ENCODE data around the gene RBP2. TPM values are rescaled to one million over a fixed set of nuclear protein-coding genes. Genes with fewer than 3 reads are reported as not detected.

RBP2 gene
- total and polyA plus RNA-seq, 2 donors (not counting 3 experiments of a cell fraction or from before 2014, with no cell fraction given), result not detected

GRCh38 chr3:139441656-139442055, 34.7 kb downstream of the RBP2 start:
- Histone ChIP-seq H3K4me1 (ENCODE audit: control insufficient read depth, extremely low read depth, insufficient read depth, low read length) (no peaks in the 10 kb centered on the region), H4K20me1 (replicated peaks; ENCODE audit: control insufficient read depth, extremely low read depth, insufficient read depth, low read length) (no peaks in the 10 kb centered on the region), H3K4me2 (ENCODE audit: insufficient read depth, low read length) (no peak overlapping the region), H2AFZ (ENCODE audit: low read depth, low read length) (no peak overlapping the region), H3K9me3 (replicated peaks; ENCODE audit: control insufficient read depth, insufficient read depth, low read length) (no peaks in the 10 kb centered on the region), H3K36me3 (ENCODE audit: control insufficient read depth in 2 of 2, extremely low read depth in 1 of 2, insufficient read depth in 2 of 2, low read length in 2 of 2) (no peaks in the 10 kb centered on the region), H3K4me3 (replicated peaks in 1 of 3; ENCODE audit: insufficient read depth in 1 of 3, low read depth in 1 of 3, low read length in 3 of 3) (no peak overlapping the region), H3K27ac (ENCODE audit: insufficient read depth, low read depth, low read length) (no peak overlapping the region), H3K79me2 (ENCODE audit: control insufficient read depth, insufficient read depth, low read length) (no peaks in the 10 kb centered on the region), H3K9me1 (replicated peaks; ENCODE audit: control insufficient read depth, extremely low read depth, insufficient read depth, low read length) (no peaks in the 10 kb centered on the region), H3K9ac (replicated peaks; ENCODE audit: extremely low read depth, insufficient read depth, low read length) (no peak overlapping the region), H3K27me3 (ENCODE audit: control insufficient read depth in 2 of 2, insufficient read depth in 2 of 2, low read length in 2 of 2) (no peaks in the 10 kb centered on the region)
- TF ChIP-seq POLR2A (IDR thresholded peaks at IDR 0.05; ENCODE audit: low read depth, low read length), result no peak
- no peak for TF ChIP-seq MAX (IDR thresholded peaks at IDR 0.05; ENCODE audit: insufficient read depth, insufficient read length)
- no peak for TF ChIP-seq EZH2 (IDR thresholded peaks at IDR 0.05; ENCODE audit: borderline replicate concordance, low read depth, low read length, severe bottlenecking)
- no peak for FAIRE-seq
- no peak for DNase-seq (ENCODE audit: low read depth, low spot score)
- BruUV-seq (replicated peaks), result no TSS peak
- intact Hi-C loops (cut with micrococcal nuclease), result no loop called here
- dilution Hi-C loops (cut with MboI; ENCODE audit: extremely low pct_ligation_motif_present, low sequenced_read_pairs), result no loop called here
- POLR2A ChIA-PET, result no interaction called here
- CTCF ChIA-PET, result interaction anchor here (1.4 kb wide), 1 partner anchor 14 kb away, joined by 5 read pairs; no protein-coding TSS in a partner anchor

GRCh38 chr3:139440639-139441556, 35.4 kb downstream of the RBP2 start:
- no peaks in the 10 kb centered on the region for H3K9me3 ChIP-seq (replicated peaks; ENCODE audit: control insufficient read depth, insufficient read depth, low read length)
- TF ChIP-seq EZH2 (IDR thresholded peaks at IDR 0.05; ENCODE audit: borderline replicate concordance, low read depth, low read length, severe bottlenecking) (no peak), FOS (IDR thresholded peaks at IDR 0.05; ENCODE audit: borderline replicate concordance, insufficient read depth, low read length) (no peak), CTCF (IDR thresholded peaks at IDR 0.05; ENCODE audit: extremely low read depth in 1 of 2, insufficient read depth in 1 of 2, low read depth in 1 of 2, low read length in 2 of 2) (no peak), POLR2AphosphoS5 (IDR thresholded peaks at IDR 0.05; ENCODE audit: insufficient read depth, low read depth, low read length) (no peak), MAX (IDR thresholded peaks at IDR 0.05; ENCODE audit: insufficient read depth, insufficient read length) (no peak), POLR2A (IDR thresholded peaks at IDR 0.05; ENCODE audit: low read depth, low read length) (no peak), GATA2 (IDR thresholded peaks at IDR 0.05; ENCODE audit: insufficient read depth, insufficient read length, low read depth, low read length) (no peak), JUN (IDR thresholded peaks at IDR 0.05; ENCODE audit: borderline replicate concordance, insufficient read depth, insufficient read length, low read depth) (no peak), MYC (IDR thresholded peaks at IDR 0.05; ENCODE audit: low read depth, low read length) (no peak)
- no peaks in the 10 kb centered on the region for H3K79me2 ChIP-seq (ENCODE audit: control insufficient read depth, insufficient read depth, low read length)
- dilution Hi-C loops (cut with MboI; ENCODE audit: extremely low pct_ligation_motif_present, low sequenced_read_pairs) (no loop called here), intact Hi-C loops (cut with micrococcal nuclease) (no loop called here)
- FAIRE-seq, result no peak
- DNase-seq (ENCODE audit: low read depth, low spot score), result no peak
- H2AFZ ChIP-seq (ENCODE audit: low read depth, low read length), result no peak overlapping the region
- no peak overlapping the region for H3K27ac ChIP-seq (ENCODE audit: insufficient read depth, low read depth, low read length)
- H3K4me2 ChIP-seq (ENCODE audit: insufficient read depth, low read length), result no peak overlapping the region
- H3K36me3 ChIP-seq (ENCODE audit: control insufficient read depth in 2 of 2, extremely low read depth in 1 of 2, insufficient read depth in 2 of 2, low read length in 2 of 2), result no peaks in the 10 kb centered on the region
- no peak overlapping the region for H3K9ac ChIP-seq (replicated peaks; ENCODE audit: extremely low read depth, insufficient read depth, low read length)
- BruUV-seq (replicated peaks), result no TSS peak
- CTCF ChIA-PET, result interaction anchor here (1.4 kb wide), 1 partner anchor 13 kb away, joined by 5 read pairs; no protein-coding TSS in a partner anchor
- no peaks in the 10 kb centered on the region for H3K4me1 ChIP-seq (ENCODE audit: control insufficient read depth, extremely low read depth, insufficient read depth, low read length)
- H3K27me3 ChIP-seq (ENCODE audit: control insufficient read depth in 2 of 2, insufficient read depth in 2 of 2, low read length in 2 of 2), result no peaks in the 10 kb centered on the region
- H4K20me1 ChIP-seq (replicated peaks; ENCODE audit: control insufficient read depth, extremely low read depth, insufficient read depth, low read length), result no peaks in the 10 kb centered on the region
- H3K4me3 ChIP-seq (replicated peaks in 1 of 3; ENCODE audit: insufficient read depth in 1 of 3, low read depth in 1 of 3, low read length in 3 of 3), result no peak overlapping the region
- POLR2A ChIA-PET, result no interaction called here
- H3K9me1 ChIP-seq (replicated peaks; ENCODE audit: control insufficient read depth, extremely low read depth, insufficient read depth, low read length), result no peaks in the 10 kb centered on the region
